Measurements from ENCODE around the gene MAP2K7. TPM values are rescaled to one million over a fixed set of nuclear protein-coding genes. Genes with fewer than 3 reads are reported as not detected.

MAP2K7 gene
- total and polyA plus RNA-seq, 2 of the 4 experiments (the other 2 are of a cell fraction): 4.1 to 15.6 TPM

DNA sequence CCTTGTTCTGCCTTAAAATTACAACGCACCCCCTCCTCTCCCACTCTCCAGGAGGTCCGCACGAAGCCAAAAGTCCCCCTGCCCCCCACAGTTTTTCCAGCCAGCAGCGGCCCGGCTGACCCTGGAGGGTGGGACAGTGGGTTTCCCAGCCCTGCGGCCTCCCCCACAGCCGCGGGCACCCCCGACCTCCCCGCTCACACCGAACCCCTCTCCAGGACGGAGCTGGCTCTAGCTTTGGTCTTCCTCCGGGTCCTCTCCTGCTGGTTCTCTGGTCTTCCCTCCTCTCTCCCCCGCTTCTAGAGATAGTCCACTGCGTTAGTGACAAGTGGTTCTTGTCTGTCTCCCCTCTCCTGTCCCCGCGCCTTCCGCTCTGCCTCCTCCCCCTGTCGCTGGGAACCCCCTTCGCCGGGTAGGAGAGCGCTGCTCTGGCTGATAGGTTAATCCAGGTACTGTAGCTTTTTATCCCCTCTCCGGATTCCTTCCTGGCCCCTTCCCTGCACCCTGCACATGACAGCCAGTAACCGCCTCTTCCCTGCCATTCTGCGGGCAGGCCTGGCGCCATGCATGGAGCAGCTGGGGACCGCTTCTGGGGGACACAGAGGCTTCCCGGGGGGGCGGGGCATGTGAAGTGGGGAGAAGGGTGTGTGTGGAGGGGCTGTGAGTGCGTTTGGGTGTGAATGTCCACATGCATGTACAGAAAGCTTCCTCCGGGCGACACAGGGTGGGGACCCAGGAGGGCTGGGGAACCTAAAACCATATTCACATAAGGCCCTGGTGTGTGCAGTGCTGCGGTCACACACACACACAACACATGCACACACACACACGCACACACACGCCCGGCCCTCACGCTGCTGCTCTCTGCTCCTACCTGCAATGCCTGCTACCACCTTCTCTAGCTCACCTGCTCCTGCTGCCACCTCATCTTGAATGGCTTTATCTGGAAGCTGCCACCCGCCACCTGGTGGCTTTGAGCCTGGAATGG is 46.7 kb upstream of the MAP2K7 start:
- Histone ChIP-seq H3K18ac (ENCODE audit: low read depth, low read length) (no peak overlapping the region), H3K27me3 (ENCODE audit: control insufficient read depth, insufficient read depth, low read length) (no peaks in the 10 kb centered on the region), H3K23ac (ENCODE audit: low read depth, low read length) (no peak overlapping the region), H3K27ac (ENCODE audit: insufficient read depth, low read length) (no peak overlapping the region), H2AFZ (replicated peaks; ENCODE audit: low read length, poor library complexity) (no peak overlapping the region), H3K9me1 (ENCODE audit: insufficient read depth, low read length) (no peaks in the 10 kb centered on the region), H2BK5ac (ENCODE audit: low read depth, low read length, poor library complexity, severe bottlenecking) (no peak overlapping the region), H4K20me1 (ENCODE audit: insufficient read depth, low read length) (peaks cover 5% of the 10 kb centered on the region; the same call in 1 of the 2 replicates), H3K4ac (ENCODE audit: low read depth, low read length) (no peak overlapping the region), H3K4me1 (ENCODE audit: control insufficient read depth, insufficient read depth, low read length) (peaks cover under 1% of the 10 kb centered on the region; the same call in 1 of the 2 replicates), H2BK15ac (ENCODE audit: low read depth, low read length) (no peak overlapping the region), H4K8ac (ENCODE audit: low read depth in 2 of 2, low read length in 2 of 2) (no peak overlapping the region), H4K91ac (ENCODE audit: insufficient read depth, low read depth, low read length) (no peak overlapping the region), H2AK9ac (replicated peaks; ENCODE audit: low read depth, low read length, poor library complexity) (peak overlapping the region; percentile 28), H3K79me1 (ENCODE audit: low read depth in 1 of 2, low read length in 2 of 2) (no peaks in the 10 kb centered on the region), H2BK20ac (ENCODE audit: low read depth, low read length) (no peak overlapping the region), H3K9ac (ENCODE audit: low read depth, low read length) (no peak overlapping the region), H3K56ac (ENCODE audit: extremely low read depth, insufficient read depth, low read length) (no peak overlapping the region), H3K14ac (replicated peaks; ENCODE audit: low read depth, low read length) (no peak overlapping the region), H3K4me2 (ENCODE audit: low read depth, low read length) (no peak overlapping the region), H2AK5ac (ENCODE audit: low read depth, low read length) (no peak overlapping the region), H4K5ac (ENCODE audit: low read depth, low read length) (no peak overlapping the region), H3K36me3 (ENCODE audit: control insufficient read depth, insufficient read depth, low read length) (peaks cover 2% of the 10 kb centered on the region; the same call in 1 of the 2 replicates), H2BK120ac (ENCODE audit: low read depth, low read length) (no peak overlapping the region), H3K9me3 (ENCODE audit: control insufficient read depth, insufficient read depth, low read length) (no peaks in the 10 kb centered on the region), H3K4me3 (ENCODE audit: insufficient read depth, low read depth, low read length) (no peak overlapping the region)
- in situ Hi-C loops (cut with MboI; ENCODE audit: low sequenced_read_pairs) (no loop called here), intact Hi-C loops (cut with micrococcal nuclease) (no loop called here), dilution Hi-C loops (cut with HindIII; ENCODE audit: low sequenced_read_pairs, unreplicated experiment) (no loop called here)
- ATAC-seq (ENCODE audit: low read depth): no peak
- ChIA-PET CTCF (interaction anchor here (0.5 kb wide), 1 partner anchor 87 kb away, joined by 3 read pairs; no protein-coding TSS in a partner anchor), POLR2A (ENCODE audit: unreplicated experiment) (no interaction called here)
- no TSS peak for BruUV-seq (replicated peaks)
- TF ChIP-seq FOS (IDR thresholded peaks at IDR 0.05; ENCODE audit: low read depth, low read length): no peak
- TF ChIP-seq, protein P1, sequence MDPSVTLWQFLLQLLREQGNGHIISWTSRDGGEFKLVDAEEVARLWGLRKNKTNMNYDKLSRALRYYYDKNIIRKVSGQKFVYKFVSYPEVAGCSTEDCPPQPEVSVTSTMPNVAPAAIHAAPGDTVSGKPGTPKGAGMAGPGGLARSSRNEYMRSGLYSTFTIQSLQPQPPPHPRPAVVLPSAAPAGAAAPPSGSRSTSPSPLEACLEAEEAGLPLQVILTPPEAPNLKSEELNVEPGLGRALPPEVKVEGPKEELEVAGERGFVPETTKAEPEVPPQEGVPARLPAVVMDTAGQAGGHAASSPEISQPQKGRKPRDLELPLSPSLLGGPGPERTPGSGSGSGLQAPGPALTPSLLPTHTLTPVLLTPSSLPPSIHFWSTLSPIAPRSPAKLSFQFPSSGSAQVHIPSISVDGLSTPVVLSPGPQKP (IDR thresholded peaks at IDR 0.05; ENCODE audit: borderline replicate concordance, low read depth, low read length): no peak
- no peak for TF ChIP-seq RAD21 (IDR thresholded peaks at IDR 0.05; ENCODE audit: low read length)
- no peak for TF ChIP-seq NFE2L2 (IDR thresholded peaks at IDR 0.05; ENCODE audit: low read depth, low read length)
- no peak for TF ChIP-seq CHD1 (IDR thresholded peaks at IDR 0.05; ENCODE audit: low read depth, low read length)
- TF ChIP-seq, protein P2, sequence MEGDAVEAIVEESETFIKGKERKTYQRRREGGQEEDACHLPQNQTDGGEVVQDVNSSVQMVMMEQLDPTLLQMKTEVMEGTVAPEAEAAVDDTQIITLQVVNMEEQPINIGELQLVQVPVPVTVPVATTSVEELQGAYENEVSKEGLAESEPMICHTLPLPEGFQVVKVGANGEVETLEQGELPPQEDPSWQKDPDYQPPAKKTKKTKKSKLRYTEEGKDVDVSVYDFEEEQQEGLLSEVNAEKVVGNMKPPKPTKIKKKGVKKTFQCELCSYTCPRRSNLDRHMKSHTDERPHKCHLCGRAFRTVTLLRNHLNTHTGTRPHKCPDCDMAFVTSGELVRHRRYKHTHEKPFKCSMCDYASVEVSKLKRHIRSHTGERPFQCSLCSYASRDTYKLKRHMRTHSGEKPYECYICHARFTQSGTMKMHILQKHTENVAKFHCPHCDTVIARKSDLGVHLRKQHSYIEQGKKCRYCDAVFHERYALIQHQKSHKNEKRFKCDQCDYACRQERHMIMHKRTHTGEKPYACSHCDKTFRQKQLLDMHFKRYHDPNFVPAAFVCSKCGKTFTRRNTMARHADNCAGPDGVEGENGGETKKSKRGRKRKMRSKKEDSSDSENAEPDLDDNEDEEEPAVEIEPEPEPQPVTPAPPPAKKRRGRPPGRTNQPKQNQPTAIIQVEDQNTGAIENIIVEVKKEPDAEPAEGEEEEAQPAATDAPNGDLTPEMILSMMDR (conservative IDR thresholded peaks at IDR 0.05; ENCODE audit: low read depth, low read length): no peak
- TF ChIP-seq POLR2A (IDR thresholded peaks at IDR 0.05; ENCODE audit: low read depth, low read length): no peak
- no peak for TF ChIP-seq SMC3 (IDR thresholded peaks at IDR 0.05; ENCODE audit: low read depth, low read length)
- no peak for TF ChIP-seq MAFK (IDR thresholded peaks at IDR 0.05; ENCODE audit: low read depth, low read length)
- no peak for TF ChIP-seq MAZ (IDR thresholded peaks at IDR 0.05; ENCODE audit: borderline replicate concordance, low read depth, low read length)
- TF ChIP-seq RFX5 (IDR thresholded peaks at IDR 0.05; ENCODE audit: low read depth, low read length): no peak
- no peak for TF ChIP-seq RCOR1 (IDR thresholded peaks at IDR 0.05; ENCODE audit: insufficient replicate concordance, low read length)
- no peak for TF ChIP-seq CEBPB (IDR thresholded peaks at IDR 0.05; ENCODE audit: low read depth, low read length)
- TF ChIP-seq, protein P3, sequence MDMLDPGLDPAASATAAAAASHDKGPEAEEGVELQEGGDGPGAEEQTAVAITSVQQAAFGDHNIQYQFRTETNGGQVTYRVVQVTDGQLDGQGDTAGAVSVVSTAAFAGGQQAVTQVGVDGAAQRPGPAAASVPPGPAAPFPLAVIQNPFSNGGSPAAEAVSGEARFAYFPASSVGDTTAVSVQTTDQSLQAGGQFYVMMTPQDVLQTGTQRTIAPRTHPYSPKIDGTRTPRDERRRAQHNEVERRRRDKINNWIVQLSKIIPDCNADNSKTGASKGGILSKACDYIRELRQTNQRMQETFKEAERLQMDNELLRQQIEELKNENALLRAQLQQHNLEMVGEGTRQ (IDR thresholded peaks at IDR 0.05; ENCODE audit: low read depth, low read length): no peak
- 81% methylated on average over 5 of the region's 38 CpGs; no CpG with 5 or more reads in 1 of the 2 experiments for WGBS, 2 experiments (ENCODE audit: extremely low coverage in 2 of 2, insufficient read length in 1 of 2)
- DNase-seq: no peak
